A673 (cell line): ENCODE data around the gene CTNNA3. TPM values are rescaled to one million over a fixed set of nuclear protein-coding genes. Genes with fewer than 3 reads are reported as not detected.

ENCODE experiments used
- BruUV-seq: library from RNA; stranded (reverse); fragments of 400-500 nt; replicated peaks from 2 replicates; lab custom pipeline; 2021; lab: Mats Ljungman, UMichigan
- CTCF ChIA-PET: fragments of 300-600 bp; sonication (Branson Sonifier 250); formaldehyde crosslinking; loops from one replicate; lab custom pipeline; 2022; ENCODE audit warnings: antibody characterized with exemption; lab: Charles Lee
- POLR2A ChIA-PET: fragments of 300-600 bp; sonication (Branson Sonifier 250); formaldehyde crosslinking; loops from one replicate; lab custom pipeline; 2022; ENCODE audit warnings: antibody characterized with exemption; ENCODE audit not compliant: low non-redundant PET; lab: Charles Lee
- DNase-seq: peaks from one replicate; pipeline ENCODE4 v3.0.0-alpha.2; 2015; ENCODE audit warnings: low spot score
- H3K27ac ChIP-seq: fragments of 200-600 bp; sonication (generic); 2 replicates; pipeline ENCODE4 v1.5.1; 2016; ENCODE audit warnings: mixed run types, low read depth, mild to moderate bottlenecking, mixed read lengths, antibody characterized with exemption, low read length; ENCODE audit not compliant: poor library complexity, severe bottlenecking
- H3K27me3 ChIP-seq: fragments of 200-600 bp; sonication (generic); replicated peaks from 2 replicates; pipeline ENCODE4 v1.6.1; 2017; ENCODE audit warnings: mixed run types, low read depth, mild to moderate bottlenecking, mixed read lengths, antibody characterized with exemption, low read length; ENCODE audit not compliant: insufficient read depth, poor library complexity
- H3K36me3 ChIP-seq: fragments of 200-600 bp; sonication (generic); 2 replicates; pipeline ENCODE4 v1.6.1; 2016; ENCODE audit warnings: mixed run types, mild to moderate bottlenecking, mixed read lengths, antibody characterized with exemption, low read length; ENCODE audit not compliant: insufficient read depth, poor library complexity, severe bottlenecking
- H3K4me1 ChIP-seq: fragments of 200-600 bp; sonication (generic); 2 replicates; pipeline ENCODE4 v1.6.1; 2017; ENCODE audit warnings: mixed run types, mild to moderate bottlenecking, mixed read lengths, antibody characterized with exemption, low read length; ENCODE audit not compliant: insufficient read depth, poor library complexity, severe bottlenecking
- H3K4me3 ChIP-seq: fragments of 200-600 bp; sonication (generic); 2 replicates; pipeline ENCODE4 v1.5.1; 2016; ENCODE audit warnings: low read depth, mixed run types, mild to moderate bottlenecking, mixed read lengths, low read length; ENCODE audit not compliant: poor library complexity, severe bottlenecking
- H3K9me3 ChIP-seq: fragments of 200-600 bp; sonication (generic); 2 replicates; pipeline ENCODE4 v1.6.1; 2016; ENCODE audit warnings: mixed run types, low read depth, mild to moderate bottlenecking, mixed read lengths, antibody characterized with exemption, low read length; ENCODE audit not compliant: poor library complexity, severe bottlenecking
- CTCF ChIP-seq: fragments of 300-800, 200-600 bp; sonication (generic); conservative IDR thresholded peaks from 2 replicates; pipeline ENCODE4 v1.5.1; 2017; ENCODE audit warnings: low read depth, mild to moderate bottlenecking, antibody characterized with exemption, low read length, moderate library complexity, mixed read lengths
- EZH2 ChIP-seq: fragments of 200-600 bp; sonication (generic); IDR thresholded peaks from 2 replicates; pipeline ENCODE4 v1.6.1; 2017; ENCODE audit warnings: borderline replicate concordance, low read depth, mild to moderate bottlenecking, mixed read lengths, antibody characterized with exemption, low read length; ENCODE audit not compliant: poor library complexity, severe bottlenecking
- intact Hi-C: fragments of 100-400 bp; cut with micrococcal nuclease; formaldehyde crosslinking; loops from one replicate; pipeline ENCODE4 v1.10.0; 2022; ENCODE audit not compliant: unreplicated experiment
- total RNA-seq: library from RNA; stranded (reverse); gene quantifications from 2 replicates; pipeline ENCODE4 v1.2.3, GENCODE V29; 2021

CTNNA3 gene
- total RNA-seq, 1 experiment from 2014 or later = not detected

DNA sequence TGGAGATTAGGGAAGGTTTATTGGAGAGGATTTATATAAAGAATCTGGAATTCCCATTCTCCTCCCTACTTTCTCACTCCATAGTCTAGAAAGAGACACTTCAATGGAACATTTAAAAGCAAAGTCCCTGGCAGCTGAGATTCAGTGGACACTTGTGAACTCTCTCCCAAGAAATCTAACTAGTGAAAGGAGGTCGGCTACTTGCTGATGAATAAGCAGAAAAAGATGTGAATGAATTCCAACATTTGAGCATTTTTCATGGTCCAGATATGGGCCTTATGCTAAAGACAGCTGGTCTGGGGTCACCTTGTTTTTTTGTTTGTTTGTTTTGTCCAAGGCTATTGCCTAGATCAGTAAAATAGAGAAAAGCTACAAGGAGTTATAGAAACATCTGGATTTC lies 911.2 kb downstream of the CTNNA3 start:
- no TSS peak for BruUV-seq
- CTCF ChIA-PET = no interaction called here
- H3K27me3 ChIP-seq = no peaks in the 10 kb centered on the region
- H3K9me3 ChIP-seq = no peaks in the 10 kb centered on the region
- no peak for TF ChIP-seq EZH2
- no peak for TF ChIP-seq CTCF
- DNase-seq = no peak
- POLR2A ChIA-PET = no interaction called here
- intact Hi-C loops = no loop called here
- H3K4me3 ChIP-seq = no peak overlapping the region
- no peak overlapping the region for H3K27ac ChIP-seq
- H3K4me1 ChIP-seq = no peaks in the 10 kb centered on the region
- no peaks in the 10 kb centered on the region for H3K36me3 ChIP-seq

- BruUV-seq = no TSS peak
- TF ChIP-seq CTCF (no peak), EZH2 (no peak)
- Histone ChIP-seq H3K27me3 (no peaks in the 10 kb centered on the region), H3K4me1 (no peaks in the 10 kb centered on the region), H3K36me3 (no peaks in the 10 kb centered on the region), H3K9me3 (no peaks in the 10 kb centered on the region), H3K27ac (no peak overlapping the region), H3K4me3 (no peak overlapping the region)
- POLR2A ChIA-PET = no interaction called here
- CTCF ChIA-PET = no interaction called here
- intact Hi-C loops = no loop called here
- no peak for DNase-seq
Measured at GRCh38 chr10:66783316-66783715, 912.7 kb downstream of the CTNNA3 start.

- no peaks in the 10 kb centered on the region for H3K36me3 ChIP-seq
- TF ChIP-seq CTCF (no peak), EZH2 (no peak)
- no peak for DNase-seq
- no TSS peak for BruUV-seq
- intact Hi-C loops = no loop called here
- no peaks in the 10 kb centered on the region for H3K4me1 ChIP-seq
- no peaks in the 10 kb centered on the region for H3K27me3 ChIP-seq
- H3K9me3 ChIP-seq = no peaks in the 10 kb centered on the region
- ChIA-PET CTCF (no interaction called here), POLR2A (no interaction called here)
- H3K27ac ChIP-seq = no peak overlapping the region
- H3K4me3 ChIP-seq = no peak overlapping the region
Measured at GRCh38 chr10:66782776-66783175, 913.2 kb downstream of the CTNNA3 start.
